Endothelial cell of umbilical vein (primary cell): ENCODE data around the gene PLBD2. TPM values are rescaled to one million over a fixed set of nuclear protein-coding genes. Genes with fewer than 3 reads are reported as not detected.

Source experiments
- BruUV-seq: library from RNA; stranded (reverse); fragments of 400-500 nt; replicated peaks from 2 replicates; lab custom pipeline; 2021; lab: Mats Ljungman, UMichigan
- CTCF ChIA-PET: fragments of 300-600, 350-600 bp; sonication (Branson Sonifier 250); formaldehyde crosslinking; loops from one replicate; lab custom pipeline; 2021; ENCODE audit warnings: antibody characterized with exemption, inconsistent platforms; lab: Charles Lee
- POLR2A ChIA-PET: fragments of 300-600, 350-600 bp; sonication (Branson Sonifier 250); formaldehyde crosslinking; loops from one replicate; lab custom pipeline; 2021; ENCODE audit warnings: antibody characterized with exemption, inconsistent platforms; lab: Charles Lee
- DNase-seq: peaks from one replicate; pipeline ENCODE4 v3.0.0-alpha.2; 2011; ENCODE audit warnings: low read depth, low spot score
- FAIRE-seq: peaks from 2 replicates; lab custom pipeline; 2011; peaks lifted over from hg19 to GRCh38; lab: Jason Lieb, UNC
- H2AFZ ChIP-seq: 2 replicates; pipeline ENCODE4 v1.6.0; 2012; ENCODE audit warnings: low read depth, low read length, control low read depth, inconsistent platforms
- H3K27ac ChIP-seq: 2 replicates; pipeline ENCODE4 v1.5.1; 2011; ENCODE audit warnings: low read depth, mild to moderate bottlenecking, control low read depth, low read length, moderate library complexity; ENCODE audit not compliant: insufficient read depth
- H3K27me3 ChIP-seq, 2 experiments: 2 replicates each; pipeline versions ENCODE4 v1.6.0 to v1.6.1; 2011; ENCODE audit warnings: low read length in 2 of 2, mixed read lengths in 1 of 2; ENCODE audit not compliant: control insufficient read depth in 2 of 2, insufficient read depth in 2 of 2
- H3K36me3 ChIP-seq, 2 experiments: 2 replicates in 1 of 2; 3 replicates in 1 of 2; pipeline ENCODE4 v1.5.1; 2011; ENCODE audit warnings: low read length in 2 of 2, mild to moderate bottlenecking in 1 of 2, moderate library complexity in 1 of 2; ENCODE audit not compliant: control insufficient read depth in 2 of 2, insufficient read depth in 2 of 2; ENCODE audit errors: extremely low read depth in 1 of 2
- H3K4me1 ChIP-seq: 3 replicates; pipeline ENCODE4 v1.5.1; 2011; ENCODE audit warnings: mild to moderate bottlenecking, low read length; ENCODE audit not compliant: control insufficient read depth, insufficient read depth; ENCODE audit errors: extremely low read depth
- H3K4me2 ChIP-seq: 2 replicates; pipeline ENCODE4 v1.6.1; 2011; ENCODE audit warnings: low read length, control low read depth, mixed read lengths; ENCODE audit not compliant: insufficient read depth
- H3K4me3 ChIP-seq, 3 experiments: fragments of 200-600 bp in 1 of 3; sonication (generic), shearing (Covaris generic) in 1 of 3; replicated peaks in 1 of 3; 2 replicates each; pipeline ENCODE4 v1.5.1; 2011 to 2016; ENCODE audit warnings: control low read depth in 3 of 3, low read length in 3 of 3, mild to moderate bottlenecking in 2 of 3, inconsistent platforms in 1 of 3, low read depth in 1 of 3, moderate library complexity in 1 of 3; ENCODE audit not compliant: insufficient read depth in 1 of 3
- H3K79me2 ChIP-seq: 2 replicates; pipeline ENCODE4 v1.6.0; 2012; ENCODE audit warnings: low read length, inconsistent platforms; ENCODE audit not compliant: control insufficient read depth, insufficient read depth
- H3K9ac ChIP-seq: replicated peaks from 2 replicates; pipeline ENCODE3; 2011; ENCODE audit warnings: low read length, control low read depth; ENCODE audit not compliant: insufficient read depth; ENCODE audit errors: extremely low read depth
- H3K9me1 ChIP-seq: replicated peaks from 3 replicates; pipeline ENCODE4 v1.6.0; 2011; ENCODE audit warnings: mild to moderate bottlenecking, low read length; ENCODE audit not compliant: control insufficient read depth, insufficient read depth; ENCODE audit errors: extremely low read depth
- H3K9me3 ChIP-seq: replicated peaks from 2 replicates; pipeline ENCODE4 v1.5.1; 2012; ENCODE audit warnings: low read length, inconsistent platforms; ENCODE audit not compliant: control insufficient read depth, insufficient read depth
- H4K20me1 ChIP-seq: replicated peaks from 2 replicates; pipeline ENCODE3; 2011; ENCODE audit warnings: mild to moderate bottlenecking, low read length; ENCODE audit not compliant: control insufficient read depth, insufficient read depth; ENCODE audit errors: extremely low read depth
- EZH2 ChIP-seq: IDR thresholded peaks from 2 replicates; pipeline ENCODE4 v1.6.1; 2012; ENCODE audit warnings: borderline replicate concordance, low read depth, mild to moderate bottlenecking, moderate library complexity, low read length, inconsistent platforms; ENCODE audit not compliant: severe bottlenecking
- FOS ChIP-seq: IDR thresholded peaks from 2 replicates; pipeline ENCODE4 v1.6.1; 2011; ENCODE audit warnings: mild to moderate bottlenecking, low read length, moderate library complexity, borderline replicate concordance; ENCODE audit not compliant: insufficient read depth
- GATA2 ChIP-seq: IDR thresholded peaks from 2 replicates; pipeline ENCODE4 v1.7.0; 2011; ENCODE audit warnings: low read depth, mild to moderate bottlenecking, moderate library complexity, mixed read lengths, low read length; ENCODE audit not compliant: insufficient read length, insufficient read depth
- JUN ChIP-seq: IDR thresholded peaks from 2 replicates; pipeline ENCODE4 v1.6.1; 2011; ENCODE audit warnings: borderline replicate concordance, low read depth; ENCODE audit not compliant: insufficient read length, insufficient read depth
- MYC ChIP-seq: IDR thresholded peaks from one replicate; pipeline ENCODE4 v1.6.1; 2011; ENCODE audit warnings: mild to moderate bottlenecking, low read depth, low read length
- POLR2A ChIP-seq: IDR thresholded peaks from 2 replicates; pipeline ENCODE4 v1.6.1; 2012; ENCODE audit warnings: low read depth, mild to moderate bottlenecking, control low read depth, low read length
- POLR2AphosphoS5 ChIP-seq: IDR thresholded peaks from 2 replicates; pipeline ENCODE4 v1.6.1; 2012; ENCODE audit warnings: low read depth, mild to moderate bottlenecking, control low read depth, low read length, moderate library complexity; ENCODE audit not compliant: insufficient read depth
- dilution Hi-C: fragments of 300-500 bp; cut with MboI; formaldehyde crosslinking; loops from one replicate; pipeline ENCODE4 v1.15.0; 2019; ENCODE audit warnings: low sequenced_read_pairs; ENCODE audit not compliant: extremely low pct_ligation_motif_present
- intact Hi-C: fragments of 100-400 bp; cut with micrococcal nuclease; formaldehyde crosslinking; loops from one replicate; pipeline ENCODE4 v1.10.0; 2022
- polyA plus RNA-seq, 4 experiments: library from polyadenylated mRNA; depleted of rRNA in 3 of 4; stranded (reverse) in 3 of 4; unstranded in 1 of 4; fragments of >200 nt; gene quantifications; 2 replicates each; pipeline versions ENCODE4 v1.2.1 to v1.2.3, GENCODE V29; 2011 to 2012; ENCODE audit warnings: missing spikeins in 1 of 4
- total RNA-seq: library from RNA; stranded (reverse); gene quantifications from 2 replicates; pipeline ENCODE4 v1.2.3, GENCODE V29; 2021
- TF ChIP-seq, protein P1 (sequence below), 2 donors: IDR thresholded peaks; 1 replicate in 1 of 2; 2 replicates in 1 of 2; pipeline ENCODE4 v1.5.1; 2011; ENCODE audit warnings: low read length in 2 of 2, mild to moderate bottlenecking in 2 of 2, moderate library complexity in 2 of 2, control low read depth in 1 of 2, inconsistent platforms in 1 of 2, low read depth in 1 of 2; ENCODE audit not compliant: insufficient read depth in 1 of 2; ENCODE audit errors: extremely low read depth in 1 of 2
- TF ChIP-seq, protein P2 (sequence below): IDR thresholded peaks from 2 replicates; pipeline ENCODE4 v1.6.1; 2011; ENCODE audit not compliant: insufficient read depth, insufficient read length

PLBD2 gene
- total and polyA plus RNA-seq, 2 donors (not counting 3 experiments of a cell fraction or from before 2014, with no cell fraction given), result 24.4 to 46.8 TPM

DNA sequence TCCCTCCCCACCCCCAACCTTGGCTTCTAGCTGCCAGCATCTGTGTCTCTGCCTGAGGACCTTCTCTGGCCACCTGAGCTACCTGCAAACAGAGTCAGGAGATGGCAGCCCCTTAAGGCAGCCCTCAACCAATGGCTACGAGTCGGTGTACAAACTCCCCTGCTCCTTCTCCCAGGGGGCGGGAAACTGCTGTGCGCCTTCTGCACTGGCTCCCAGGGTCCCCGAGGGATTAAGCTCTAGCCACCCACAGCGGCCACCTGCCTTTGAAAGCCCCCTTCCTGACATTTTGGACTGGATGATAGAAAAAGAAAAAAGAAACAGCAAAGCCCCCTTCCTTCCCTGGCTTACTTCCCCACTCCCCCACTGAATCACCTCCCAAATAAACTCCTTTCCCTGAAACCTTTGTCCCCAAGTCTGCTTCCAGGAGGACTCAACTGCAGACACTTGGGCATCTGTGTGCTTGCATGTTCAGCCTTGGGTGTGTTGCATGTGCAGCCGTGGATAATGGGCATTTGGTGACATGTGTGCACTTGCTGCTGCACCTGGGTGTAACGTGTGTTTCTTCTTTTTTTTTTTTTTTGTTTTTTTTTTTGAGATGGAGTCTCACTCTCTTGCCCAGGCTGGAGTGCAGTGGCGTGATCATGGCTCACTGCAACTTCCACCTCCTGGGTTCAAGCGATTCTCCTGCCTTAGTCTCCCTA lies 39.3 kb downstream of the PLBD2 start:
- H3K27me3 ChIP-seq, result no peaks in the 10 kb centered on the region
- H3K9me3 ChIP-seq, result no peaks in the 10 kb centered on the region
- CTCF ChIA-PET, result interaction anchor here (0.7 kb wide), 3 partner anchors 9 to 28 kb away, joined by 3 read pairs; no protein-coding TSS in a partner anchor
- no peak overlapping the region for H3K9ac ChIP-seq
- no peaks in the 10 kb centered on the region for H3K79me2 ChIP-seq
- no peaks in the 10 kb centered on the region for H3K36me3 ChIP-seq
- POLR2A ChIA-PET, result no interaction called here
- DNase-seq (no peak), FAIRE-seq (no peak)
- H3K4me1 ChIP-seq, result no peaks in the 10 kb centered on the region
- H3K4me2 ChIP-seq, result no peak overlapping the region
- TF ChIP-seq, protein P1, sequence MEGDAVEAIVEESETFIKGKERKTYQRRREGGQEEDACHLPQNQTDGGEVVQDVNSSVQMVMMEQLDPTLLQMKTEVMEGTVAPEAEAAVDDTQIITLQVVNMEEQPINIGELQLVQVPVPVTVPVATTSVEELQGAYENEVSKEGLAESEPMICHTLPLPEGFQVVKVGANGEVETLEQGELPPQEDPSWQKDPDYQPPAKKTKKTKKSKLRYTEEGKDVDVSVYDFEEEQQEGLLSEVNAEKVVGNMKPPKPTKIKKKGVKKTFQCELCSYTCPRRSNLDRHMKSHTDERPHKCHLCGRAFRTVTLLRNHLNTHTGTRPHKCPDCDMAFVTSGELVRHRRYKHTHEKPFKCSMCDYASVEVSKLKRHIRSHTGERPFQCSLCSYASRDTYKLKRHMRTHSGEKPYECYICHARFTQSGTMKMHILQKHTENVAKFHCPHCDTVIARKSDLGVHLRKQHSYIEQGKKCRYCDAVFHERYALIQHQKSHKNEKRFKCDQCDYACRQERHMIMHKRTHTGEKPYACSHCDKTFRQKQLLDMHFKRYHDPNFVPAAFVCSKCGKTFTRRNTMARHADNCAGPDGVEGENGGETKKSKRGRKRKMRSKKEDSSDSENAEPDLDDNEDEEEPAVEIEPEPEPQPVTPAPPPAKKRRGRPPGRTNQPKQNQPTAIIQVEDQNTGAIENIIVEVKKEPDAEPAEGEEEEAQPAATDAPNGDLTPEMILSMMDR (IDR thresholded peaks at IDR 0.05; ENCODE audit: extremely low read depth in 1 of 2, insufficient read depth in 1 of 2, low read depth in 1 of 2, low read length in 2 of 2), result no peak
- TF ChIP-seq FOS, result no peak
- TF ChIP-seq POLR2A, result no peak
- TF ChIP-seq, protein P2, sequence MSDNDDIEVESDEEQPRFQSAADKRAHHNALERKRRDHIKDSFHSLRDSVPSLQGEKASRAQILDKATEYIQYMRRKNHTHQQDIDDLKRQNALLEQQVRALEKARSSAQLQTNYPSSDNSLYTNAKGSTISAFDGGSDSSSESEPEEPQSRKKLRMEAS, result no peak
- no peak for TF ChIP-seq POLR2AphosphoS5
- TF ChIP-seq MYC, result no peak
- no peak for TF ChIP-seq GATA2
- TF ChIP-seq JUN, result no peak
- TF ChIP-seq EZH2, result no peak
- H2AFZ ChIP-seq, result no peak overlapping the region
- no peaks in the 10 kb centered on the region for H4K20me1 ChIP-seq
- intact Hi-C loops, result no loop called here
- H3K27ac ChIP-seq, result no peak overlapping the region
- BruUV-seq, result no TSS peak
- no peaks in the 10 kb centered on the region for H3K9me1 ChIP-seq
- no peak overlapping the region for H3K4me3 ChIP-seq
- dilution Hi-C loops, result no loop called here
